Measurements from ENCODE around the gene SPTLC3. TPM values are rescaled to one million over a fixed set of nuclear protein-coding genes. Genes with fewer than 3 reads are reported as not detected.

SPTLC3 gene
- total RNA-seq, 4 donors from 2014 or later: 5.5 to 9.7 (median 8.4) TPM

DNA sequence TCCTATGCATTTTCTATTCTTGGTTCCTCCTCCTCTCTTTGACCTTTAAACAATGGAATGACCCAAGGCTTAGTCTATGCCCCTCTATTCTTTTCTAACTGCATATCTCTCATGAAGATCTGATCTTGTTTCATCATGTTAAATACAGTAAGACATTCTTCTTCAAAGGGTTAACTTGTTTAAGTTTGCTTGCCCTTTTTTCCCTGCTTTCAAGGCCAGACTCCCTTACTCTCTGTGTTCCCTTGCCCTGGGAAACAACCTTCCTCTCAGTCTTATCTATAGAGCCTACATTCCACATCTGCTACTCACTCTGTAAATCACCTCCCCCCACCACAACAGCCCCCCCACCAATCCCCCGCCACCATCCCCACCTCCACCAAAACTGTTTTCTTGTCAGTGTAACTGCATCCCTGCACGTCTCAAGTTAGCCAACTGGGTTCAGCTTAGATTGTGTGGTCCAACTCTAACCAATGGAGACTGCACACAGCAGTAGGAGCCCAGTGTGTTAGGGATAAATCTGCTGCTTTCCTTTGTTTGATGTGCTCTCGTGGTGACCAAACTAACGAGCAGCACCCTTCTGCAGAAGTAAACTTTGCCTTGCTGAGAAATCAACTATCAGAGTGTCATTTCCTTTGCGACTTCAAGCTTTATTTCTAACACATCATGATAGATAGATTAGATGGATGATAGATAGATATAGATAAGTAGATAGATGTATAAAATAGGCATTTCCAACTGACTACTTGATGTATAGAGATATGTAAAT is 12.6 kb downstream of the SPTLC3 start:
- DNase-seq (ENCODE audit: low spot score): no peak
- no peak for ATAC-seq (ENCODE audit: low FRiP score)
- TF ChIP-seq, protein P1, sequence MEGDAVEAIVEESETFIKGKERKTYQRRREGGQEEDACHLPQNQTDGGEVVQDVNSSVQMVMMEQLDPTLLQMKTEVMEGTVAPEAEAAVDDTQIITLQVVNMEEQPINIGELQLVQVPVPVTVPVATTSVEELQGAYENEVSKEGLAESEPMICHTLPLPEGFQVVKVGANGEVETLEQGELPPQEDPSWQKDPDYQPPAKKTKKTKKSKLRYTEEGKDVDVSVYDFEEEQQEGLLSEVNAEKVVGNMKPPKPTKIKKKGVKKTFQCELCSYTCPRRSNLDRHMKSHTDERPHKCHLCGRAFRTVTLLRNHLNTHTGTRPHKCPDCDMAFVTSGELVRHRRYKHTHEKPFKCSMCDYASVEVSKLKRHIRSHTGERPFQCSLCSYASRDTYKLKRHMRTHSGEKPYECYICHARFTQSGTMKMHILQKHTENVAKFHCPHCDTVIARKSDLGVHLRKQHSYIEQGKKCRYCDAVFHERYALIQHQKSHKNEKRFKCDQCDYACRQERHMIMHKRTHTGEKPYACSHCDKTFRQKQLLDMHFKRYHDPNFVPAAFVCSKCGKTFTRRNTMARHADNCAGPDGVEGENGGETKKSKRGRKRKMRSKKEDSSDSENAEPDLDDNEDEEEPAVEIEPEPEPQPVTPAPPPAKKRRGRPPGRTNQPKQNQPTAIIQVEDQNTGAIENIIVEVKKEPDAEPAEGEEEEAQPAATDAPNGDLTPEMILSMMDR (IDR thresholded peaks at IDR 0.05): no peak

DNA sequence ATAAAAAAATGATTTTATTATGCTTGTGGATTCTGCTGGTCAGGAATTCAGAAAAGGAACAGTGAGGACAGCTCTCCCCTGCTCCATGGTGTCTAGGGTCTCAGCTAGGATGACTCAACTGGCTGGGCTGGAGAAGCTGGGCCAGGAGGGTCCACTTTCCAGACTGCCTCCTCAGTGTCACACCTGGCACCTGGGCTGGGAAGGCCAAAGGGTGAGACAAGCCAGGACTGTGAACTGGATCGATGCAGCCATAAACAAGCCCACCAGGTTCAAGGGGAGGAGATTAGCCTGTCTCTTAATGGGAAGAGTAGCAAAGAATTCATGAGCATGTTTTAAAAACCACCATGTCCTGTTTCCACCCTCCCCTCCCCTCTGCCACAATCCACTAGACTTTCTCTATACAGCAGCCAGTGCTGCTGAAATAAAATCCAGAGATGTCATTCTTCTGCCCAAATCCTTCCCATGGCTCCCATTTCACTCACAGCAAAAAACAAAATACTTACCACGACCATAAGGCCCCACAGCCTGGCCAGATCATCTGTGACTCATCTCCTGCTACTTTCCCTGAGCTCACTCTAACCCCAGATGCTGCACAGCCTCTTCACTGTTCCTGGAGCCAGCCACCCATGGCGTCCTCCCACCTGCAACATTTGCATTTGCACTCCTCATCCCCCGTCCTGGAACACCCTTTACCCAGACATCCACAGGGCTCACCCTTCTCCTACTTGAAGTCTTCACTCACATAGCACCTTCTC is 13.8 kb downstream of the SPTLC3 start:
- TF ChIP-seq, protein P1 (IDR thresholded peaks at IDR 0.05): no peak
- DNase-seq (ENCODE audit: low spot score) (no peak), ATAC-seq (ENCODE audit: low FRiP score) (peak; percentile 31)

DNA sequence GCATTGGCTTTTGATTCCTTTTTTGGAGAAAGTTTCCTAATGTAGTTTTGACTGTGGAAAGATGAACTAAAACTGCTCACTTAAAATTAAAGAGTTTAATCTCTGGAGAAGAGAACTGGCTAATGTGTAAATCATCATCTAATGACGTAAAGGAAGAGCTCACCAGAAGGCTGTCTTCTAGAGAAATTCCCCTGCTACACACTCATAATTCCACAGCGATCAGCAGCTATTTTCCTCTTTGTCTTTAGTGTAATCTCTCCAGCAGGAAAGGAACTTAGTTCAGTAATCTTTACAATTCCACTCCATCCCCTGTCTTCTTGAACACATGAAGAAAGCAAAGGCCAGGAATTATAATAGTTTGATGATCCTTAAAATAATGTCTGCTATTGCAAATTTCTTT is 15.8 kb downstream of the SPTLC3 start:
- DNase-seq (ENCODE audit: low spot score) (no peak), ATAC-seq (ENCODE audit: low FRiP score) (no peak)
- TF ChIP-seq, protein P1 (IDR thresholded peaks at IDR 0.05): no peak

DNA sequence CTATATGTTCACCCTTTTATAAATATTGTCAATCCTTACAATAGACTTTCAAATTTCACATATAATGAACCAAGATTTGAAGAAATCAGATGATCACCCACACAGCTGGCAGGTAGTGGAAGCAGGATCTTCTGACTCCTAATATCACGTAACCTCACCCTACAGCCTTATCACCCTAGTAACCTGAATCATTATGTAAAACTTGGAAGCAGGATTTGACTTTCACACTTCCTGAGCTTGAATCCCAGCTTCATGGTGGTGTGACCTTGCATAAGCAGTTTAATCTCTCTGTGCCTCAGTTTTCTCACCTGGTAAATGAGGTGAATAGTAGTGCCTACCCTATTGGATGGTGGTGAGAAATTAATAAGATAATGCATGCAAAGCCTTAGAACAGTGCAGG is 16.4 kb downstream of the SPTLC3 start:
- TF ChIP-seq, protein P1 (IDR thresholded peaks at IDR 0.05): no peak
- no peak for ATAC-seq (ENCODE audit: low FRiP score)
- no peak for DNase-seq (ENCODE audit: low spot score)

DNA sequence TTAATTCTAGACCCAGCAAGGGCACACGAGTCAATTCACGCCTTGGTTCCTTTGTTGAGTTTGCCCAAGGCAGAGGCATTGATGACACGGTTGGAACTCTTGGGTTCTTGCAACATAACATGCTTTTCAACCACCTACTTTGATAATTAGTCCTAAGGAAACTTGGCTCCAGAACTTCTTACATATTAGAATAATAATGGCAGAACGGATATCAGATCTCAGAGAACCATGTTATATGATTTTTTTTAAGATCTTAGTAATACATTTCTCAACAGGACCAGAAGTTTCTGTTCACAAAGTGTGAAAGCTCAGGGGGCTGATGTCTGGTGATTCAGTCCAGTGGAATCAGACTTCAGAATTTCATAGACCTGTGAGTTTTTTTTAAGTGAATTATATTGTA is 19.2 kb downstream of the SPTLC3 start:
- DNase-seq (ENCODE audit: low spot score) (no peak), ATAC-seq (ENCODE audit: low FRiP score) (no peak)
- TF ChIP-seq, protein P1 (IDR thresholded peaks at IDR 0.05): no peak

DNA sequence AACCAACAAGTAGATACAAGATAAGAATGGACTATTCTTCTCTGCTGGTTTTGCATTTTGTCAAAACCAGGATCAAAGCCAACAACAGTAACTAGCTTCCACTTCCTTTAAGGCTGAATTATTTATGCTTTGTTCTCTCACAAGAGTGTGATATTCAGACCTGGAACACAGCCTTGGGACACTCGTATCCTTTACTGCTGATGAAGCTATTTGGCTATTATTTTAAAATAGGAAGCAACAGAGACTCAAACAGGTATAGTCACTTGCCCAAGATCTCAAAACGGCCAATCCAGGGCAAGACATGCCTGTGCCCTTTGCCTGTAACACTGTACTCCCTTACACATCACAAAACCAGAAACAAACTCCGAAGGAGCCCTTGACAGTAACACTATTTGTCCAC is 19.9 kb downstream of the SPTLC3 start:
- ATAC-seq (ENCODE audit: low FRiP score): no peak
- TF ChIP-seq, protein P1 (IDR thresholded peaks at IDR 0.05): no peak
- no peak for DNase-seq (ENCODE audit: low spot score)

All from omental fat pad (tissue), 4 donors.